ENCODE results near the gene PPP2R2C. TPM values are rescaled to one million over a fixed set of nuclear protein-coding genes. Genes with fewer than 3 reads are reported as not detected.

Gene PPP2R2C
- total and polyA plus RNA-seq, 9 of the 15 experiments (the other 6 are each of a cell fraction or from before 2014, with no cell fraction given) = 0.04 to 0.06 TPM; not detected in 7

- TF ChIP-seq REST (IDR thresholded peaks at IDR 0.05; ENCODE audit: borderline replicate concordance) (peak; percentile 46; the same call in 1 of the 2 replicates), REST (CRISPR knock-in tag; IDR thresholded peaks at IDR 0.05; ENCODE audit: low read depth) (no peak), CREBBP (IDR thresholded peaks at IDR 0.05; ENCODE audit: low read depth, low read length) (no peak), SMC3 (conservative IDR thresholded peaks at IDR 0.05; ENCODE audit: insufficient read depth, low read depth, low read length) (peak; percentile 38; the same call in 1 of the 2 replicates), SRSF7 (optimal IDR thresholded peaks at IDR 0.05; ENCODE audit: low read depth, low read length) (no peak), NFIC (IDR thresholded peaks at IDR 0.05) (peak; percentile 50), ZNF57 (CRISPR knock-in tag; IDR thresholded peaks at IDR 0.05) (no peak), PPARD (CRISPR knock-in tag; IDR thresholded peaks at IDR 0.05) (no peak), CBX2 (IDR thresholded peaks at IDR 0.05; ENCODE audit: insufficient read depth, low read length, poor library complexity, severe bottlenecking) (no peak), CUX1 (CRISPR knock-in tag; IDR thresholded peaks at IDR 0.05) (no peak), NUFIP1 (IDR thresholded peaks at IDR 0.05; ENCODE audit: partially characterized antibody) (no peak), RAD21 (CRISPR knock-in tag; conservative IDR thresholded peaks at IDR 0.05 in 1 of 2, IDR thresholded peaks at IDR 0.05 in 1 of 2) (peak in 1 of 2 experiments; percentile 52; a peak in 2 of 4 replicates)
Observed at GRCh38 chr4:6332042-6332668, 140.3 kb downstream of the PPP2R2C start (continued).
